ENCODE measurements around the gene QDPR. TPM values are rescaled to one million over a fixed set of nuclear protein-coding genes. Genes with fewer than 3 reads are reported as not detected.
A peak's percentile ranks its signal among the peaks of the same experiment; 100 is the strongest.
"Not testable (repeated sequence)": the region's sequence is repeated elsewhere in the genome, so short reads cannot be mapped to it uniquely, and the experiment has no call there.

QDPR gene
- total RNA-seq, 2 experiments from 2014 or later = 31.5 to 31.6 TPM

- peak; percentile 51 for ATAC-seq
- H3K27me3 Mint-ChIP-seq = peaks cover 2% of the 10 kb centered on the region
- H3K27ac Mint-ChIP-seq = peak overlapping the region; percentile 5
- ChIA-PET CTCF (interaction anchor here (0.8 to 3.6 kb wide), 10 partner anchors 8 to 532 kb away, joined by 3 to 43 read pairs (median 10); no protein-coding TSS in a partner anchor), POLR2A (no interaction called here)
- H3K36me3 Mint-ChIP-seq (ENCODE audit: low read depth) = no peaks in the 10 kb centered on the region
- H3K4me3 Mint-ChIP-seq = no peak overlapping the region
- no peak for TF ChIP-seq CTCF (IDR thresholded peaks at IDR 0.05)
- DNase-seq = peak; percentile 12
- no peaks in the 10 kb centered on the region for H3K4me1 Mint-ChIP-seq (ENCODE audit: low read depth)
- intact Hi-C loops (cut with micrococcal nuclease) = loop anchor here (5.0 kb wide), 1 partner anchor 101 kb away; no protein-coding TSS in a partner anchor
- H3K9me3 Mint-ChIP-seq = peaks cover 4% of the 10 kb centered on the region
These were observed 63.2 kb downstream of the QDPR start for GRCh38 chr4:17448689-17449088.

GRCh38 chr4:17447675-17448298 lies 64.1 kb downstream of the QDPR start:
- Mint-ChIP-seq H3K4me1 (ENCODE audit: low read depth) (no peaks in the 10 kb centered on the region), H3K27me3 (peaks cover 2% of the 10 kb centered on the region), H3K27ac (no peak overlapping the region), H3K36me3 (ENCODE audit: low read depth) (no peaks in the 10 kb centered on the region), H3K9me3 (peaks cover 9% of the 10 kb centered on the region), H3K4me3 (no peak overlapping the region)
- DNase-seq (peak; percentile 72), ATAC-seq (peak; percentile 90)
- ChIA-PET CTCF (interaction anchor here (0.6 to 3.6 kb wide), 38 partner anchors 8 to 654 kb away, joined by 3 to 43 read pairs (median 4); no protein-coding TSS in a partner anchor), POLR2A (interaction anchor here (1.1 kb wide), 1 partner anchor 159 kb away, joined by 3 read pairs; no protein-coding TSS in a partner anchor)
- peak; percentile 59 for TF ChIP-seq CTCF (IDR thresholded peaks at IDR 0.05)
- intact Hi-C loops (cut with micrococcal nuclease) = loop anchor here (5.0 kb wide), 1 partner anchor 100 kb away; no protein-coding TSS in a partner anchor

GRCh38 chr4:17447056-17447455 lies 64.8 kb downstream of the QDPR start:
- Mint-ChIP-seq H3K4me1 (ENCODE audit: low read depth) (no peaks in the 10 kb centered on the region), H3K27ac (no peak overlapping the region), H3K9me3 (peaks cover 11% of the 10 kb centered on the region), H3K27me3 (no peaks in the 10 kb centered on the region), H3K4me3 (no peak overlapping the region), H3K36me3 (ENCODE audit: low read depth) (no peaks in the 10 kb centered on the region)
- POLR2A ChIA-PET = interaction anchor here (1.1 kb wide), 1 partner anchor 158 kb away, joined by 3 read pairs; no protein-coding TSS in a partner anchor
- TF ChIP-seq CTCF (IDR thresholded peaks at IDR 0.05) = no peak
- ATAC-seq (no peak), DNase-seq (no peak)
- CTCF ChIA-PET = interaction anchor here (0.8 to 3.6 kb wide), 27 partner anchors 8 to 653 kb away, joined by 3 to 43 read pairs (median 5); no protein-coding TSS in a partner anchor
- intact Hi-C loops (cut with micrococcal nuclease) = loop anchor here (5.0 kb wide), 1 partner anchor 100 kb away; no protein-coding TSS in a partner anchor

GRCh38 chr4:17442477-17442876 lies 69.4 kb downstream of the QDPR start:
- H3K4me1 Mint-ChIP-seq (ENCODE audit: low read depth); H3K4me3 Mint-ChIP-seq; H3K27me3 Mint-ChIP-seq; ATAC-seq; H3K27ac Mint-ChIP-seq; DNase-seq; CTCF ChIA-PET; H3K36me3 Mint-ChIP-seq (ENCODE audit: low read depth); POLR2A ChIA-PET; intact Hi-C loops (cut with micrococcal nuclease): not testable (repeated sequence)
- peaks cover 18% of the 10 kb centered on the region for H3K9me3 Mint-ChIP-seq

- H3K27ac Mint-ChIP-seq = no peak overlapping the region
- no peak for TF ChIP-seq CTCF (IDR thresholded peaks at IDR 0.05)
- DNase-seq = no peak
- no peaks in the 10 kb centered on the region for H3K36me3 Mint-ChIP-seq (ENCODE audit: low read depth)
- intact Hi-C loops (cut with micrococcal nuclease) = no loop called here
- no peaks in the 10 kb centered on the region for H3K4me1 Mint-ChIP-seq (ENCODE audit: low read depth)
- no peaks in the 10 kb centered on the region for H3K27me3 Mint-ChIP-seq
- H3K9me3 Mint-ChIP-seq = peaks cover 9% of the 10 kb centered on the region
- ATAC-seq = no peak
- H3K4me3 Mint-ChIP-seq = no peak overlapping the region
- CTCF ChIA-PET = no interaction called here
- POLR2A ChIA-PET = no interaction called here
These were observed 74.5 kb downstream of the QDPR start for GRCh38 chr4:17437396-17437795.

All from activated CD8-positive, alpha-beta T cell treated with anti-CD3 and anti-CD28 coated beads for 36 hours (primary cell).